ENCODE measurements around the gene DCDC2B.

The DCDC2B gene

DNA sequence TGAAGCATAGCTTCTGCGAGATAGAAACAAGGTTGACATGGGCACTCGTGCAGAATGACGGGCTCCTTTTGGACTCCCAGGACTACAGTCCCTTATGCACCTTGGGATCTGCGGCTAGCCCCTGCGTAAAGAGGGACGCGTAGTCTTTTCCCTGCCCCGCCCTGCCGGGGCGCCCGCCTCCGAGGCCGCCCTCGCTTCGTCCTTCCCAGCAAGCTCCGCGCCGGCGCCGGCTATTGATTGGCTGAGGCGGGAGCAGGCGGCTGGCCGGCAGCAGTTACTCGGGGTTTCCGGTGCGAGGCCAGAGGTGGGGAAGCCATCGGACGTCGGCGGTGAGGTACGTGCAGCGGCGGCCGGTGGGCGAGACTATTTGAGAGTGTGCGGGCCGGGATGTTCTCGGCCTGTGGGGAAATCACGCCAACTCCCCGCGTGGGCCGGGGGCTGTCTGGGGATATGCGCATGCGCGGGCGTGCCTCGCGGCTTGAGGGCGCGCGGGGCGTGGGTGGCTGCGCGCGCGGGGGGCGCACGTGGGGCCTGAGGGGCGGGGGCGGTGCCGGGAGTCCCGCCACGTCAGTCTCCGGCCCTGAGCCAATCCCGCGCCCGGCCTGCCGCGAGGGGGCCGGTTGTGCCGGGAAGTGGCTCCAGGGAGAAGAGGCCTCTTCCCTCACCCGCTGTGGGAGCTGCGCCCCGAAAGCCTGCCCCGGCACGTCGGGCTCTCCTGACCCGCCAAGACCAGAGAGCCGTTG, 29.3 kb upstream of the DCDC2B start, which contains the start of gene TXLNA:
TSS of gene TXLNA (plus strand) at position 233 of the 743 bp plus-strand sequence. CDS start 671 bp downstream, outside the sequence.
- TF ChIP-seq CTCF (conservative IDR thresholded peaks at IDR 0.05), result no peak
- peak; percentile 65 for TF ChIP-seq ZFX (IDR thresholded peaks at IDR 0.05)
- H3K27ac ChIP-seq, result peak within 1 kb of the TSS; percentile 94

DNA sequence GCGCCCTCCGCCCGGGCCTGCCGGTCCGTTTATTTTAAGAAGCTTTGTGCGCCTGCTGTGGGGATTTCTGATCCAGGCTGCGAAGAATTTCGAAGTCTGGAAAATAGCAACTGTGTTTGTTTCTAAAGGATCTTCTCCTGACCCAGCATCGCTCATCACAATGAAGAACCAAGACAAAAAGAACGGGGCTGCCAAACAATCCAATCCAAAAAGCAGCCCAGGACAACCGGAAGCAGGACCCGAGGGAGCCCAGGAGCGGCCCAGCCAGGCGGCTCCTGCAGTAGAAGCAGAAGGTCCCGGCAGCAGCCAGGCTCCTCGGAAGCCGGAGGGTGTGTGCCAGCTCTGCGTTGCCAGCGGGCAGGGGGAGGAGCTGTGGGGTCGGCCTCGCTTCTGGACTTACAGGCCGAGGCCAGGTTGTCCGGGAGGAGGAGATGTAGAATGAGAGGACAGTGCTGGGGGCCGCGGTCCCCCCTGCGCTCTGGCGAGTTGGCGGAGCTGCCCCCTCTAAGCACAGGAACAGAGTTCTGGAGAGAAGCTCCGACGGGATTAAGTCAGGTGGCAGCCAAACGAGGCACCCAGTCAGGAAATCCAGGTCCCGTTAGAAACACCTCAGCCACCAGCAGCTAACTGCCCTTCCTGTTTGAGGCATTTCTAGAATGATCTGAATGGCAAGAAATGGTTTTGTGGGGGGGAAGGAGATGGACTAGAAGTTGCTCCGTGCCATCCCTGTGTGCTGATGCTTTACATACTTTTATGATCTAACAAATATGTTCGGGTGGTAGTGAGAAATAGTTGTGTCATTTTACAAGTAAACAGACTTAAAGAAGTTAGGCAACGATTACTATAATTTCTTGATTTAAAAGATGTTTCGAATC, 28.5 kb upstream of the DCDC2B start:
- no peak for TF ChIP-seq ZFX (IDR thresholded peaks at IDR 0.05)
- TF ChIP-seq CTCF (conservative IDR thresholded peaks at IDR 0.05), result no peak
- peak overlapping the region; percentile 94 for H3K27ac ChIP-seq

- TF ChIP-seq CTCF (conservative IDR thresholded peaks at IDR 0.05), result no peak
- H3K27ac ChIP-seq, result peak overlapping the region; percentile 94; the same call in 1 of the 2 replicates
These were observed 27.8 kb upstream of the DCDC2B start for GRCh38 chr1:32181065-32181464.

DNA sequence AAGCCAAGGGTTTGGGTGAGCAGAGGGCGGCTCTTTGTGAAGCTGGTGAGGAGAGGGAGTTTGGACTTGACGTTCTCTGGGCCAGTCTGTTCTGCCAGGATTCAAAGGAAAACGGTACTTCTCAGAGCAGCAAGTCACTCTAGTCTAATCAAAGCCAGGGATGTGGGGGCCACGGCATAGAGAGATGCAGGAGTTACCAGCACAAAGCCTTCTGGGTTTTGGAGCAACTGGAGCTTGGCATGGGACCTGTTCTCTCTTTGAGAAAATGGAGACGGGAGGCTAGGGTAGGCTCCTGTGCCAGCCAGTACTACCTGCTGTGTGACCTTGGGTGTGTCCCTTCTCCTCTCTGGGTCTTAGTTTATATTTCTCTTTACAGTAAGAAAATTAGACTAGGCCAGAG, 27.3 kb upstream of the DCDC2B start:
- TF ChIP-seq ZFX (IDR thresholded peaks at IDR 0.05), result no peak
- no peak overlapping the region; the same call in 1 of the 2 replicates for H3K27ac ChIP-seq

GRCh38 chr1:32182060-32182459, 26.8 kb upstream of the DCDC2B start:
- H3K27ac ChIP-seq, result no peak overlapping the region
- TF ChIP-seq ZFX (IDR thresholded peaks at IDR 0.05) (no peak), CTCF (conservative IDR thresholded peaks at IDR 0.05) (no peak)

- TF ChIP-seq ZFX (IDR thresholded peaks at IDR 0.05) (no peak), CTCF (conservative IDR thresholded peaks at IDR 0.05) (no peak)
- no peak overlapping the region for H3K27ac ChIP-seq
These were observed 24.2 kb upstream of the DCDC2B start for GRCh38 chr1:32184650-32185049.

GRCh38 chr1:32186077-32186476, 22.8 kb upstream of the DCDC2B start:
- TF ChIP-seq CTCF (conservative IDR thresholded peaks at IDR 0.05) (no peak), ZFX (IDR thresholded peaks at IDR 0.05) (no peak)
- H3K27ac ChIP-seq, result no peak overlapping the region
